MCF 10A (cell line): Measurements from ENCODE around the gene LPAR6. TPM values are rescaled to one million over a fixed set of nuclear protein-coding genes. Genes with fewer than 3 reads are reported as not detected.
A peak's percentile ranks its signal among the peaks of the same experiment; 100 is the strongest.

Experiments used
- BruUV-seq: library from RNA; stranded (reverse); fragments of 400-500 nt; replicated peaks from 2 replicates; lab custom pipeline; 2021; lab: Mats Ljungman, UMichigan
- CTCF ChIA-PET: fragments of 300-600 bp; sonication (Branson Sonifier 250); formaldehyde crosslinking; extraction: SDS; loops from one replicate; lab custom pipeline; 2021; ENCODE audit warnings: antibody characterized with exemption, inconsistent platforms; lab: Yijun Ruan, JAX
- POLR2A ChIA-PET: fragments of 300-600, 350-650 bp; sonication (Branson Sonifier 250); formaldehyde crosslinking; extraction: SDS; loops from one replicate; lab custom pipeline; 2020; ENCODE audit warnings: antibody characterized with exemption, inconsistent platforms; lab: Yijun Ruan, JAX
- DNase-seq: peaks from one replicate; pipeline ENCODE4 v3.0.0-alpha.2; 2018; ENCODE audit not compliant: unreplicated experiment
- H3K27ac Mint-ChIP-seq: one replicate; pipeline ENCODE4 v1.8.0; 2022; ENCODE audit warnings: mild to moderate bottlenecking, low read depth, mixed read lengths; ENCODE audit not compliant: unreplicated experiment
- H3K27me3 Mint-ChIP-seq: one replicate; pipeline ENCODE4 v1.8.0; 2022; ENCODE audit warnings: mixed read lengths; ENCODE audit not compliant: insufficient read depth, unreplicated experiment
- H3K36me3 Mint-ChIP-seq: one replicate; pipeline ENCODE4 v1.8.0; 2022; ENCODE audit warnings: mild to moderate bottlenecking, moderate library complexity, mixed read lengths; ENCODE audit not compliant: insufficient read depth, unreplicated experiment
- H3K4me1 Mint-ChIP-seq: one replicate; pipeline ENCODE4 v1.8.0; 2022; ENCODE audit warnings: mixed read lengths; ENCODE audit not compliant: insufficient read depth, unreplicated experiment
- H3K4me3 Mint-ChIP-seq: one replicate; pipeline ENCODE4 v1.8.0; 2022; ENCODE audit warnings: mild to moderate bottlenecking, moderate library complexity, mixed read lengths; ENCODE audit not compliant: unreplicated experiment
- H3K9me3 Mint-ChIP-seq: one replicate; pipeline ENCODE4 v1.8.0; 2022; ENCODE audit warnings: mixed read lengths; ENCODE audit not compliant: unreplicated experiment
- intact Hi-C: fragments of 100-400 bp; cut with micrococcal nuclease; formaldehyde crosslinking; loops from 2 replicates; pipeline ENCODE4 v1.14.1; 2022
- total RNA-seq: library from RNA; stranded (reverse); gene quantifications from 2 replicates; pipeline ENCODE4 v1.2.3, GENCODE V29; 2022
- TF ChIP-seq, protein P1 (sequence below): fragments of 200-600 bp; IDR thresholded peaks from one replicate; pipeline ENCODE4 v1.8.0; 2022; ENCODE audit warnings: antibody characterized with exemption, mild to moderate bottlenecking; ENCODE audit not compliant: unreplicated experiment

Gene LPAR6
- total RNA-seq, 1 experiment from 2014 or later: 3.1 TPM

- TF ChIP-seq, protein P1, sequence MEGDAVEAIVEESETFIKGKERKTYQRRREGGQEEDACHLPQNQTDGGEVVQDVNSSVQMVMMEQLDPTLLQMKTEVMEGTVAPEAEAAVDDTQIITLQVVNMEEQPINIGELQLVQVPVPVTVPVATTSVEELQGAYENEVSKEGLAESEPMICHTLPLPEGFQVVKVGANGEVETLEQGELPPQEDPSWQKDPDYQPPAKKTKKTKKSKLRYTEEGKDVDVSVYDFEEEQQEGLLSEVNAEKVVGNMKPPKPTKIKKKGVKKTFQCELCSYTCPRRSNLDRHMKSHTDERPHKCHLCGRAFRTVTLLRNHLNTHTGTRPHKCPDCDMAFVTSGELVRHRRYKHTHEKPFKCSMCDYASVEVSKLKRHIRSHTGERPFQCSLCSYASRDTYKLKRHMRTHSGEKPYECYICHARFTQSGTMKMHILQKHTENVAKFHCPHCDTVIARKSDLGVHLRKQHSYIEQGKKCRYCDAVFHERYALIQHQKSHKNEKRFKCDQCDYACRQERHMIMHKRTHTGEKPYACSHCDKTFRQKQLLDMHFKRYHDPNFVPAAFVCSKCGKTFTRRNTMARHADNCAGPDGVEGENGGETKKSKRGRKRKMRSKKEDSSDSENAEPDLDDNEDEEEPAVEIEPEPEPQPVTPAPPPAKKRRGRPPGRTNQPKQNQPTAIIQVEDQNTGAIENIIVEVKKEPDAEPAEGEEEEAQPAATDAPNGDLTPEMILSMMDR: no peak
- peaks cover 43% of the 10 kb centered on the region for H3K4me1 Mint-ChIP-seq
- peaks cover 18% of the 10 kb centered on the region for H3K36me3 Mint-ChIP-seq
- DNase-seq: no peak
- intact Hi-C loops: no loop called here
- no peaks in the 10 kb centered on the region for H3K27me3 Mint-ChIP-seq
- peak overlapping the region; percentile 57 for H3K4me3 Mint-ChIP-seq
- H3K9me3 Mint-ChIP-seq: no peaks in the 10 kb centered on the region
- ChIA-PET CTCF (interaction anchor here (0.6 to 1.6 kb wide), 4 partner anchors 10 to 311 kb away, joined by 3 to 4 read pairs (median 3); partner anchors contain the start of gene LPAR6), POLR2A (interaction anchor here (0.7 to 3.9 kb wide), 11 partner anchors 10 to 176 kb away, joined by 3 to 42 read pairs (median 3); partner anchors contain the start of genes ITM2B and LPAR6)
- BruUV-seq: no TSS peak
- H3K27ac Mint-ChIP-seq: peak overlapping the region; percentile 77
These were observed 9.7 kb downstream of the LPAR6 start for GRCh38 chr13:48403151-48403631.

GRCh38 chr13:48402325-48402932 lies 10.5 kb downstream of the LPAR6 start:
- DNase-seq: peak; percentile 30
- intact Hi-C loops: no loop called here
- ChIA-PET POLR2A (interaction anchor here (0.6 to 3.9 kb wide), 10 partner anchors 10 to 177 kb away, joined by 3 to 42 read pairs (median 3); partner anchors contain the start of genes ITM2B and LPAR6), CTCF (interaction anchor here (0.6 to 1.6 kb wide), 3 partner anchors 10 to 311 kb away, joined by 3 to 4 read pairs (median 4); partner anchors contain the start of gene LPAR6)
- BruUV-seq: no TSS peak
- peaks cover 46% of the 10 kb centered on the region for H3K4me1 Mint-ChIP-seq
- TF ChIP-seq, protein P1: no peak
- H3K4me3 Mint-ChIP-seq: no peak overlapping the region
- peaks cover 21% of the 10 kb centered on the region for H3K36me3 Mint-ChIP-seq
- H3K27ac Mint-ChIP-seq: peak overlapping the region; percentile 71
- H3K27me3 Mint-ChIP-seq: no peaks in the 10 kb centered on the region
- no peaks in the 10 kb centered on the region for H3K9me3 Mint-ChIP-seq

- H3K9me3 Mint-ChIP-seq: no peaks in the 10 kb centered on the region
- peak overlapping the region; percentile 94 for H3K27ac Mint-ChIP-seq
- POLR2A ChIA-PET: interaction anchor here (0.6 to 3.9 kb wide), 22 partner anchors 11 to 1397 kb away, joined by 3 to 42 read pairs (median 3); partner anchors contain the start of genes ITM2B, LPAR6 and RCBTB2
- H3K27me3 Mint-ChIP-seq: no peaks in the 10 kb centered on the region
- H3K4me1 Mint-ChIP-seq: peaks cover 46% of the 10 kb centered on the region
- H3K4me3 Mint-ChIP-seq: no peak overlapping the region
- intact Hi-C loops: loop anchor here (1.0 to 2.0 kb wide), 2 partner anchors 67 to 179 kb away; no protein-coding TSS in a partner anchor
- no TSS peak for BruUV-seq
- CTCF ChIA-PET: interaction anchor here (1.1 to 1.3 kb wide), 2 partner anchors 11 to 181 kb away, joined by 4 read pairs; partner anchors contain the start of gene LPAR6
- no peak for DNase-seq
- TF ChIP-seq, protein P1: no peak
- H3K36me3 Mint-ChIP-seq: peaks cover 16% of the 10 kb centered on the region
These were observed 11.4 kb downstream of the LPAR6 start for GRCh38 chr13:48401480-48401879.

DNA sequence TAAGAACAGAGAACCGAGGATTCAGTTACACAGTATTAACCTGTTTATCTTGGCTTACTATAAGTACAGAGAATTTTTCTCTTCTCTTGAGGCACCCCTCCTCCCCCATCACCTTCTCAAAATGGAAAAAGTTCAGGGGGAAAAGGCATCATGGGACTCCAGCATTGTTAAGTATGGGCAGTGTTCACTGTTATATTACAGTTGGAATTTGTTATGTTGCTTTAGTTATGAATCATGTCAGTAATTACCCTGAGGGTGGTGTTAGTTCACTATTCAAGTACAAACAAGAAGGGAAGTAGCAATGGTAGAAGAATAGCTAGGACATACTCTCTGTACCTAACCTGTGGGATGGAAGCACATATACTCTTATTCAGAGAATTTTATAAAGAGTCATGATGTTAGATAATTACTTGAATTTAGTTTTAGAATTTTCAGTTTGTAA lies 12.0 kb downstream of the LPAR6 start:
- peaks cover 16% of the 10 kb centered on the region for H3K36me3 Mint-ChIP-seq
- intact Hi-C loops: loop anchor here (1.0 to 2.0 kb wide), 2 partner anchors 66 to 179 kb away; no protein-coding TSS in a partner anchor
- ChIA-PET CTCF (interaction anchor here (1.1 to 1.3 kb wide), 2 partner anchors 12 to 181 kb away, joined by 4 read pairs; partner anchors contain the start of gene LPAR6), POLR2A (interaction anchor here (0.6 to 3.9 kb wide), 22 partner anchors 12 to 1396 kb away, joined by 3 to 42 read pairs (median 3); partner anchors contain the start of genes ITM2B, LPAR6 and RCBTB2)
- H3K4me3 Mint-ChIP-seq: peak overlapping the region; percentile 50
- peaks cover 42% of the 10 kb centered on the region for H3K4me1 Mint-ChIP-seq
- BruUV-seq: no TSS peak
- no peaks in the 10 kb centered on the region for H3K9me3 Mint-ChIP-seq
- peak; percentile 90 for DNase-seq
- no peaks in the 10 kb centered on the region for H3K27me3 Mint-ChIP-seq
- peak overlapping the region; percentile 94 for H3K27ac Mint-ChIP-seq
- TF ChIP-seq, protein P1: peak; percentile 8
